Measurements from ENCODE around the gene LEF1.
A peak's percentile ranks its signal among the peaks of the same experiment; 100 is the strongest.

Gene LEF1

DNA sequence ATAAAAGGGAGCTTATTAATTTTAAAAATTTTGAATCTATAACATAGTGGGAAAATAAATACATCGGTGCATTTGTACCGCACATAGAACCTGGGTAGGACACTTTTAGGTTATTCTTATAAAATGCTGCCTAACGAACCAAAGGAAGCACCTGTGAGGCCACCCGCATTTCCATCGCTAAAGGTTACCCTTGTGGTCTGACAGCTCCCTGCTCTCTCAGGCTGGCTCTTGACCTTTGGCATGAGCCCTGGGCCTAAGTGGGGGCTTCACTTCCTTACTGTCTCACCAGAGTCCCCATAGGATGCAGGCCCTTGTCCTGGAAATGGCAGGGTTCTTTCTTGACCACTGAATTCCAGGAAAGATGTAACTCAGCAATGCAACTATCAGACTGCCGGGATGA lies 133.0 kb downstream of the LEF1 start:
- TF ChIP-seq ZFX (IDR thresholded peaks at IDR 0.05; ENCODE audit: borderline replicate concordance): no peak
- TF ChIP-seq, protein P1, sequence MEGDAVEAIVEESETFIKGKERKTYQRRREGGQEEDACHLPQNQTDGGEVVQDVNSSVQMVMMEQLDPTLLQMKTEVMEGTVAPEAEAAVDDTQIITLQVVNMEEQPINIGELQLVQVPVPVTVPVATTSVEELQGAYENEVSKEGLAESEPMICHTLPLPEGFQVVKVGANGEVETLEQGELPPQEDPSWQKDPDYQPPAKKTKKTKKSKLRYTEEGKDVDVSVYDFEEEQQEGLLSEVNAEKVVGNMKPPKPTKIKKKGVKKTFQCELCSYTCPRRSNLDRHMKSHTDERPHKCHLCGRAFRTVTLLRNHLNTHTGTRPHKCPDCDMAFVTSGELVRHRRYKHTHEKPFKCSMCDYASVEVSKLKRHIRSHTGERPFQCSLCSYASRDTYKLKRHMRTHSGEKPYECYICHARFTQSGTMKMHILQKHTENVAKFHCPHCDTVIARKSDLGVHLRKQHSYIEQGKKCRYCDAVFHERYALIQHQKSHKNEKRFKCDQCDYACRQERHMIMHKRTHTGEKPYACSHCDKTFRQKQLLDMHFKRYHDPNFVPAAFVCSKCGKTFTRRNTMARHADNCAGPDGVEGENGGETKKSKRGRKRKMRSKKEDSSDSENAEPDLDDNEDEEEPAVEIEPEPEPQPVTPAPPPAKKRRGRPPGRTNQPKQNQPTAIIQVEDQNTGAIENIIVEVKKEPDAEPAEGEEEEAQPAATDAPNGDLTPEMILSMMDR (IDR thresholded peaks at IDR 0.05): no peak
- H3K27ac ChIP-seq: no peak overlapping the region

DNA sequence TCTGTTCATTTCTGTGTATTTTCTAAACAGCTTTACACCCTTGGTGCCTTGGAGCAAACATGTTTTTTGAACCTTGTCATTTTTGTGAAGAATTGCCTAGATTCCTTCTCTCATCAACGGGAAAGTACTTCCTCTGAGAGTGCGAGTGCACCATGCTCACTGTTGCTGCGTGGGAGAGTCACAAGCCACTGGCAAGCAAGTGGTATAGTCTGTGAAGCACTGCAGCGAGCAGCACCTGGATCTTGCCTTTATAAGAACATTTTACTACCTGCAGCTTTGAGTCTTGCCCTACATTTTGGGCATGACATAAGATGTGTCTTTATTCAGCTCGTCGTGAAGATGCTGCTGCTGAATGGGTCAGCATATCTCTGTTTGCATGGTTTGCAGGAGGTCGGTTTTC lies 134.2 kb downstream of the LEF1 start:
- no peak overlapping the region for H3K27ac ChIP-seq
- no peak for TF ChIP-seq ZFX (IDR thresholded peaks at IDR 0.05; ENCODE audit: borderline replicate concordance)
- TF ChIP-seq, protein P1 (IDR thresholded peaks at IDR 0.05): no peak

DNA sequence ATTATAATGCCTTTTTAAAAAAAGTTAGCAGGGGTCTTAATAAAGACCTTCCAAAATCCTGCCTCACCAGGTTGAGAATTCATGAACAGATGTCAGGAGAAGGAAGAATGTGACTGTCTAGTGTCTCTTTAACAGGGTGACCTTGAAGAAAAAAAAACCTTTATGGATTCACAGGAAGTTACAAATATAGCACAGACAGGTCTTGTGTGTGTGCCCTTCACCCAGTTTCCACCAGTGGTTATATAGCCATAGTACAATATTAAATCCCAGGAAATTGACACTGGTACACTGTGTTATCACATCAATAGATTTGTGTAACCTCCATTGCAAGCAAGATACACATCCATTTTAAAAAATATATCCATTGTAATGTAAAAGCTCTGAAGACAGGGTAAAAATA lies 135.4 kb downstream of the LEF1 start:
- no peak overlapping the region for H3K27ac ChIP-seq
- TF ChIP-seq, protein P1 (IDR thresholded peaks at IDR 0.05): no peak
- TF ChIP-seq ZFX (IDR thresholded peaks at IDR 0.05; ENCODE audit: borderline replicate concordance): no peak

DNA sequence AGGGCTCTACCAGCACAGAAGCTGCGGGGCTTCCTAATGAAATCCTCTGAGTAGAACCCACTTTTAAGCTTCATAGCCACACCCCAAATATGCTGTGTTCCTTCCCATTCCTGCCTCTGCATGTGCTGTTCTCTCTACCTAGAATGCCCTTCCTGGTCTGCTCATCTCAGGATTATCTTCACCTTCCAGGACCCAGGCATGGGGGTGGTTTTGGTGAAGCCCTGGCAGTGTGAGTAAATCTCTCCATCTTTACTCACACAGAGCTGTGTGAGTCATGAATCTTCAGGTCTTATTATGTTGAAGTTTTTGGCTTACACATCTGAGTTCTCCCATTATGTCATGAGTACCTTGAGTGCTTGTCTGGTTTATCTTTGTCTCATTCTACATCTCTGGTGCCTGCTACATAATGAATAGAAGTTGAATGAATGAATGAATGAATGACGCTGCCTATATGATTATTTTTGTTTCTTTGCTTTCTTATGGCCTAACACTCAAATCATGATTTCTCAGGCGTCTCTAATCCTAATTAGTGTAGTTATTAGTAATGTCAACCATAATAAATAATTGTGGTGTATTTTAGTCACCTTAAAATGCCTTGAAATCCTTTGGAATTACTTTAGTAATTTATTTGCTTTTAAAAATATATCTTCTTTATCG lies 137.2 kb downstream of the LEF1 start:
- no peak for TF ChIP-seq ZFX (IDR thresholded peaks at IDR 0.05; ENCODE audit: borderline replicate concordance)
- TF ChIP-seq, protein P1 (IDR thresholded peaks at IDR 0.05): no peak
- no peak overlapping the region for H3K27ac ChIP-seq

DNA sequence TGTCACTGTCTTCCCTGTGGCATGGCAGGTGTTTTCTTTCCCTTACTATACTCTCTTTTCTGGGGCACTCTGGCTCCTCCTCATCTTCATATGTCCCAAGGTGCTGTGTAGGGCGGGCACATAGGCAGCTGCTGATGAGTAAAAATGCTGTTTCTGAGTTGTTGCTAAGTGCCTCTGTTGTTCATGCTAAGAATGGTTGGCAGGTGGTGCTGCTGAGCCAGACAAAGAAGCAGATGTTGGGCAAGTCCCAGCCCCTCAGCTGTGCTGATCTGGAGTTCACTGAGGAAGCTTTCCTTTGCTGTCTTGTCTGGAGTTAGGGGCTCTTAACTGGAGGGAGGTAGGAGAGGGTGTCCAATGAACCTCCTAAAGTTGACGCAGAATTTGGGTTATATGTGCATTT lies 138.4 kb downstream of the LEF1 start:
- H3K27ac ChIP-seq: no peak overlapping the region
- TF ChIP-seq ZFX (IDR thresholded peaks at IDR 0.05; ENCODE audit: borderline replicate concordance): no peak
- TF ChIP-seq, protein P1 (IDR thresholded peaks at IDR 0.05): peak; percentile 65

DNA sequence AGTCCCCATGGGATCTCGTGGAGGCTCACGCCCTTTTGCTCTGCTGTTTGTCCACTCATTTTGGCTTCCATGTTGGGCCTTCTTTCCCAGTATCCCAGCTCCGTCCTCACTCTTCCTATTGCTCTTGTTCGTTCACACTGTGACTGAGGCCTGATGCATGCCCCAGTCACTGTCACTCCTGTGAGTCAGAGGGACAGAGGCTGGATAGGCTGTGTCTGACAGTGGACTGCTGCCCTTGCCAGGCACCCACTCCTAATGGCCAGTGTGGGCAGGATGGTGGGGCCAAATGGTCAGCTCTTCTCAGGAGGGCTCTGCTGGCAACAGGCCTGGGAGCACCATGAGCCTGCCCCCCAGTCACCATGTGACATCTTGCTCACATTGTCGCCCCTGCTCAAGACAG lies 139.0 kb downstream of the LEF1 start:
- H3K27ac ChIP-seq: no peak overlapping the region
- TF ChIP-seq ZFX (IDR thresholded peaks at IDR 0.05; ENCODE audit: borderline replicate concordance): no peak
- TF ChIP-seq, protein P1 (IDR thresholded peaks at IDR 0.05): no peak

DNA sequence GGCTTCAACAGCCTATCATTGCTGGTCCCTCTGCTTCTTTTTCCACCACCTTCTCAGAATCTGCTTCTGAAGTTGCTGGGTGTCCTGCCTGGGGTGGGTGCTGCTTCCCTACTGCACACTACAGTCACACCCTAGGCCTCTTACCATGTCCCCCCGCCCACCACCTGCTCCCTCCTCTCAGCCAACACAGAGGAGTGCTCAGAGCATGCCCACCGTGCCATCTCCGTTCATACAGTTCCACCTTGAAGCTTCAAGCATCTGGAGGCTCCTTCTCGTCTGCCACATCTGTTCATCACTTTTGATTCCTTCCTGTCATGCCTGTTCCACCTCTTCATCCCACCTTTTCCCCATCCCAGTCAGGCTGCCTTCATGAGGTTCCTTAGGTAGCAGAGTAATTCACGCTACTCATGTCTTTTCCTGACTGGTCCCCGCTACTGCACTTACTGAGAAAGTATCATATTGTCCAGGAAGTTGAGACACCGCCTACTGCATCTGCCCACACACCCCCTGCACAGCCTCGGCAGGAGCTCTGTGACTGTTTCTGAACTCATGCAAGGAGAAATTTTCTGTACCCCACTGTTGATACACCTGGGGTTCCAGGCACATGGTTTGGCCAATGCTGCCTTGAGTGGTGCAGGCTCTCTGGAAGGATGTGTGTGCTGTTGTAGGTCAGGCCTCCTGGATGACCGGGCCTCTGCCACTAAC lies 139.6 kb downstream of the LEF1 start:
- H3K27ac ChIP-seq: no peak overlapping the region
- TF ChIP-seq, protein P1 (IDR thresholded peaks at IDR 0.05): no peak
- TF ChIP-seq ZFX (IDR thresholded peaks at IDR 0.05; ENCODE audit: borderline replicate concordance): no peak

Measured in 22Rv1 (cell line).